Jurkat, Clone E6-1 (cell line): ENCODE results near the gene ANKRD55.
A peak's percentile ranks its signal among the peaks of the same experiment; 100 is the strongest.
"Not testable (repeated sequence)": the region's sequence is repeated elsewhere in the genome, so short reads cannot be mapped to it uniquely, and the experiment has no call there.

Source experiments
- DNase-seq: peaks from one replicate; pipeline ENCODE4 v3.0.0-alpha.2; 2011; ENCODE audit warnings: low read depth, low spot score
- H3K4me3 ChIP-seq: 2 replicates; pipeline ENCODE4 v1.5.1; 2011; ENCODE audit warnings: mild to moderate bottlenecking, low read length, control low read depth, moderate library complexity

ANKRD55 gene

DNA sequence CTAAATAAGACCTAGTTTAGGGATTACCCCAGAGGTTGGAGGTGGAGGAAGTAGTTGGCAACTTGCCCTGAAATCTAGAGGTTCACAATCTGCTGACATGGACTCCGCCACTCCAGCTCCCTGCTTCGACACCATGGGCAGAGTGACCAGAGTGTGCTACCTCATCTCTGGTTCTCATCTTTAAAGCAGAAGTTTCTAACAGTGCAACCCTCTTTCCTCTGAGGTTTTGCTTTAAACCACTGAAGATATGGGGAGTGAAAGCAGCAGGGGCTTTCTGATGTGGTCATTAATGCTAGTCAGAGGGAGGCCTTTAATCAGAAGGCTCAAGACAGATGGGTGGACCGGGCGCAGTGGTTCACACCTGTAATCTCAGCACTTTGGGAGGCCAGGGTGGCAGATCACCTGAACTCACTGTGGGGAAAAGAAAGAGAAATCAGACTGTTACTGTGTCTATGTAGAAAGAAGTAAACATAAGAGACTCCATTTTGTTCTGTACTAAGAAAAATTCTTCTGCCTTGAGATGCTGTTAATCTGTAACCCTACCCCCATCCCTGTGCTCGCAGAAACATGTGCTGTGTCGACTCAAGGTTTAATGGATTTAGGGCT, 76.4 kb downstream of the ANKRD55 start:
- DNase-seq, result peak; percentile 48
- H3K4me3 ChIP-seq, result not testable (repeated sequence)

DNA sequence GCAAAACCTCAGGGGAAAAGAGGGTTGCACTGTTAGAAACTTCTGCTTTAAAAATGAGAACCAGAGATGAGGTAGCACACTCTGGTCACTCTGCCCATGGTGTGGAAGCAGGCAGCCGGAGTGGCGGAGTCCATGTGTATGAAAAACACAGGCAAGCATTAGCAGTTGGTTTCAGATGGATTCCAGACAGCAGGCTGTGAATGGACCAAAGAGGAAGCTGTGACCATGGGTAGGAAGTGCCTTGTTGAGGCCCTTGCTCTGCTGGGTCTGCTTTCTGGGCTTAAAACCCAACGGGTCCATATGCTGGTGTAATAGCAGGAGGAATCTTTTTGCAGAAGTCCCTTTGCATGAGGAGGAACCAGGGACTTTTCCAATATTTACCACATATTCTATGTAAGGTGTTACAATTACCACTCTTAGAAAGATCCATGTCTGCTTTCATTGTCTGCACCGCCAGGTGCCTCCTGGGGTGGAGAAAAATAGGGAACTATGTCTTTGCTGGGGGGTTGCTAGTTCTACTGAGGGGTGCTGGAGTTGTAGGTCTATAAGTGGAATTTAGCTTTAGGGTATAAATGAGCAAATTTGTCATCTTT, 77.0 kb downstream of the ANKRD55 start:
- no peak for DNase-seq
- no peak overlapping the region for H3K4me3 ChIP-seq

DNA sequence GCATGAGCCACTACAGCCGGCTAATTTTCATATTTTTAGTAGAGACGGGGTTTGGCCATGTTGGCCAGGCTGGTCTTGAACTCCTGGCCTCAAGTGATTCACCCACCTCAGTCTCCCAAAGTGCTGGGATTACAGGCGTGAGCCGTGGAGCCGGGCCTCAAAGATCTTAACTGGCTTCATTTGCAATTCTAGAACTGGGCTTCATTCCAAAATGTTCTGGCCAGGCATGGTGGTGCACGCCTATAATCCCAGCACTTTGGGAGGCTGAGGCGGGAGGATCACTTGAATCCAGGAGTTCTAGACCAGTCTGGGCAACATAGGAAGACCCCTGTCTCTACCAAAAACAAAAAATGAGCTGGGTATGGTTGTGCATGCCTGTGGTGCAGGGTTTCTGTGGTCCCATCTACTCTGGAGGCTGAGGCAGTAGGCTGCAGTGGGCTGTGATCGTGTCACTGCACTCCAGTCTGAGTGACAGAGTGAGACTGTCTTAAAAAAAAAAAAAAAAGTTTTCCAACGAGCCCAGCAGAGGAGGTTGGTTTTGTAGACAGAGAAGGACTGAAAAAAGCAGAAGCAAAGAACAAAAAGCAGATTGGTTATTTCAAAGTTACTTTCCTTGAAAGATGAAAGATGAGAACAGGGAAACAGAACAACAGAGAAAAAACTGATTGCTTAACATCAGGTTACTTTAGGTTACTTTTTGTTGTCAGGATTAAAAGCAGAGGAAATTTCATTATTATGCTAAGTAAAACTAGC, 78.2 kb downstream of the ANKRD55 start:
- peak; percentile 41 for DNase-seq
- no peak overlapping the region for H3K4me3 ChIP-seq

GRCh38 chr5:56152437-56152836, 80.7 kb downstream of the ANKRD55 start:
- H3K4me3 ChIP-seq, result peak overlapping the region; percentile 3
- peak; percentile 65 for DNase-seq

- DNase-seq, H3K4me3 ChIP-seq: not testable (repeated sequence)
Measured at GRCh38 chr5:56150756-56151155, 82.4 kb downstream of the ANKRD55 start.

GRCh38 chr5:56148453-56148971, 84.6 kb downstream of the ANKRD55 start:
- H3K4me3 ChIP-seq, result no peak overlapping the region
- peak; percentile 92 for DNase-seq

- no peak for DNase-seq
- no peak overlapping the region for H3K4me3 ChIP-seq
Measured at GRCh38 chr5:56147659-56148230, 85.4 kb downstream of the ANKRD55 start.

GRCh38 chr5:56147106-56147505, 86.0 kb downstream of the ANKRD55 start:
- DNase-seq, result no peak
- no peak overlapping the region for H3K4me3 ChIP-seq

DNA sequence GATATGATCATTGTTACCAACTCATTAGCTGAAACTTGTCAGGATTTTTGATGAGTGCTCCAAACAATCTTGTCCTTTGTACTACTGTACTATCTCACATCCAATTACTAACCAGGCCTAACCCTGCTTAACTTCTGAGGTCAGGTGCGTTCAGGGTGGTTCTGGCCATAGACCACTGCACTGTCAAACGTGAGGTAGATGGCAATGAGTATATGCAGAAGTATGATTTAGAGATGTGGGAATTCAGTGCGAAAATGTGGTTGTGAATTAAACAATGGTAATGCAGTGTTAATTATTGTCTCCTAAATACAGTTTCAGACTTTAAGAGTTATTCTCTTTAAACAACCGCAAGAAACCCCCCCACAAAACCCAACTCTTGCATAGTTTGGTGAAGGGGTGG, 86.5 kb downstream of the ANKRD55 start:
- DNase-seq, result no peak
- H3K4me3 ChIP-seq, result no peak overlapping the region

GRCh38 chr5:56145511-56145910, 87.6 kb downstream of the ANKRD55 start:
- DNase-seq, result no peak
- no peak overlapping the region for H3K4me3 ChIP-seq

GRCh38 chr5:56145106-56145505, 88.0 kb downstream of the ANKRD55 start:
- DNase-seq, result no peak
- no peak overlapping the region for H3K4me3 ChIP-seq

DNA sequence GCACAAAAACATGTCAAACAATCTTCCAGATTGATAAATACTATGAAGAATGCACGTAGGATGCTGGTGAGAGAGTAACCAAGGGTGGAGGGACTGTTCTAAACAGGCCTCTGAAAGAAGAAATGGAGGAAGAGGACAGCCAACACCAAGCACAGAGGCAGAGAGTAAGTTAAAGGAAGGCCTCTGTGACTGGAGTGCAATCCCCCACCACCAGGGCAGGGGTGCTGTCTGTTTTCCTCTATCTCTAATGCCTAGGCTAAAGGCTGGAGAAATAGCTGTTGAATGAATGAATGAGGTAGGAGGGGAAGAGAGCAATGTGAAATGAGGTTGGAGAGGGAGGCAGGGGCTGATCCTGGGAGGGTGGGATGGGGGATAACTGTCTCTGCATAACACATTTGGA, 88.9 kb downstream of the ANKRD55 start:
- DNase-seq, result no peak
- H3K4me3 ChIP-seq, result no peak overlapping the region

- DNase-seq, result no peak
- H3K4me3 ChIP-seq, result no peak overlapping the region
Measured at GRCh38 chr5:56143373-56143714, 89.8 kb downstream of the ANKRD55 start.

- no peak overlapping the region for H3K4me3 ChIP-seq
Measured at GRCh38 chr5:56142614-56143372, 90.3 kb downstream of the ANKRD55 start.

DNA sequence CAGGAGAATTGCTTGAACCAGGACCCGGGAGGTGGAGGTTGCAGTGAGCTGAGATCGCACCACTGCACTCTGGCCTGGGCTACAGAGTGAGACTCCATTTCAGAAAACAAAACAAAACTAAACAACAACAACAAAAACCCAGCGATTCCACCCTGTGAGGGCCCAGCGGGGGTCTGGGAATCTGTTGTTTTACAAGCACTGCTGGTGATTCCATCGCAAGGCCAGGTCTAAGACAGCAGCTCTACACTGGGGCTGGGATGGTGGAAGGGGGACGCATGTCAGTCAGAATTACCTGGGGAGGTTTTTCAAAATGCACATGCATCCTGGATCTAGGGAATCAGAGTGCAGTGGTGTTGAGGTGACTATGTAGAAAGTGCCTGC, 90.9 kb downstream of the ANKRD55 start:
- no peak for DNase-seq
- H3K4me3 ChIP-seq, result no peak overlapping the region

More at GRCh38 chr5:56142614-56143372, 90.3 kb downstream of the ANKRD55 start:
- no peak for DNase-seq

DNA sequence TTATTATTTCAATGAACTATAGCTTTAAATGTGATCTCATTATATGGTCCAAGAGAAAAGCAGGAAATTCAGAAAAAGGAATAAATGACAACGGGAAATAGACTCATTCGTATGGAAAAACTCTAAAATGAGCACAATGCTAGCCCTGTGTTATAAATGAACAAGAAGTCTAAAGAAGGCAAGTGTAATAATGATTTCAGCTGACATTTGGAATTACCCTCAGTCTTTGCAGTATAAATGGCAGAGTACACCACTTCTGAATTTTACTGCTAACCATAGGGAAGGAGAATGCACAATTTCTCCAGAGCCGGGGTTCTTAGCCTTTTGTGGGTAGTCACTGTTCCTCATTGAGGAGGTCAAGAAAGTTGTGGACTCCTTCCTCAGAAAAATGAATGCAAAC, 93.1 kb downstream of the ANKRD55 start:
- no peak overlapping the region for H3K4me3 ChIP-seq
- DNase-seq, result no peak

GRCh38 chr5:56130664-56131063, 102.5 kb downstream of the ANKRD55 start:
- DNase-seq, result no peak
- H3K4me3 ChIP-seq, result no peak overlapping the region

DNA sequence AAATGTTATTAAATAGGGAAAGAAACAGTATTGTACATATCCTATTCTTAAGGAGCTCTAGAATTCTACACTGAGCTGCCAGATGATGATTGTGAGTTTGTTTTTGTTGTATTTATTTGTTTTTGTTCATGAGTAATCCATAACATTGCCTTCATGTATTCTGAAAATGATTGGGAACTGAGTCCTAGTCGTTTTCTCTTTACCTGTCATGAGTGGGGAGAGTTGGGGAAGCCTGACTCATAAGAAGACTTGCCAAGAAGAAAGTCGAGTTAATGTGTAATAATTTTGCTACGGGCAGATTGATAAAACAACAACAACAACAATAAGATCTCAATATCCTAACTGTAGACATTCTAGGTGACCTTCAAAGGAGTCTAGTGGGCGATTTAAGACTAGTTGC, 103.8 kb downstream of the ANKRD55 start:
- DNase-seq, result no peak
- H3K4me3 ChIP-seq, result no peak overlapping the region

- DNase-seq, result no peak
- H3K4me3 ChIP-seq, result no peak overlapping the region
Measured at GRCh38 chr5:56128113-56128512, 105.0 kb downstream of the ANKRD55 start.
